Esophagus squamous epithelium (tissue), 5 donors: ENCODE results near the gene RGL1. TPM values are rescaled to one million over a fixed set of nuclear protein-coding genes. Genes with fewer than 3 reads are reported as not detected.

Experiments used
- DNase-seq: peaks from one replicate; lab custom pipeline; 2025; lab: John Stamatoyannopoulos, UW
- H3K27ac ChIP-seq, 4 donors: fragments of 200-600 bp; sonication (generic); one replicate each; pipeline ENCODE4 v1.5.1; 2016 to 2019; ENCODE audit warnings: mild to moderate bottlenecking in 1 of 4
- H3K27me3 ChIP-seq, 4 donors: fragments of 200-600 bp; sonication (generic); 1 replicate in 3 of 4; 2 replicates in 1 of 4; pipeline versions ENCODE4 v1.5.1 to v1.6.0; 2017 to 2021; ENCODE audit warnings: antibody characterized with exemption in 1 of 4
- H3K36me3 ChIP-seq, 3 donors: fragments of 200-600 bp; sonication (generic); one replicate each; pipeline ENCODE4 v1.5.1; 2016 to 2019
- H3K4me1 ChIP-seq, 3 donors: fragments of 200-600 bp; sonication (generic); one replicate each; pipeline ENCODE4 v1.5.1; 2017 to 2019
- H3K4me3 ChIP-seq, 4 donors: fragments of 200-600 bp; sonication (generic); 1 replicate in 3 of 4; 2 replicates in 1 of 4; pipeline ENCODE4 v1.5.1; 2016 to 2019; ENCODE audit warnings: mild to moderate bottlenecking in 2 of 4, moderate library complexity in 1 of 4
- H3K9me3 ChIP-seq, 3 donors: fragments of 200-600 bp; sonication (generic); one replicate each; pipeline ENCODE4 v1.5.1; 2016 to 2019
- POLR2A ChIP-seq, 4 donors: fragments of 450-650 bp; IDR thresholded peaks; one replicate each; pipeline ENCODE4 v1.6.1; 2017; ENCODE audit warnings: antibody characterized with exemption in 4 of 4, mild to moderate bottlenecking in 4 of 4, moderate library complexity in 3 of 4
- WGBS, 2 donors: methylation state at CpG; one replicate each; pipeline ENCODE4 v1.1.5; 2018; 5-methylcytosine and 5-hydroxymethylcytosine counted together
- intact Hi-C: fragments of 100-400 bp; cut with DNase I; formaldehyde crosslinking; loops from one replicate; pipeline ENCODE4 v1.15.0; 2022
- total RNA-seq, 4 donors: library from RNA; depleted of rRNA; stranded (reverse); fragments of >200 nt; gene quantifications; one replicate each; pipeline ENCODE4 v1.1.0, GENCODE V29; 2016
- TF ChIP-seq, protein P1 (sequence below), 6 experiments: fragments of 450-650 bp in 4 of 6; fragments of 200-600 bp in 2 of 6; sonication (generic) in 2 of 6; IDR thresholded peaks; one replicate each; pipeline ENCODE4 v1.5.1; 2016 to 2019; ENCODE audit warnings: antibody characterized with exemption in 6 of 6, mild to moderate bottlenecking in 4 of 6, moderate library complexity in 4 of 6
- donor health status: DM: yes; HTN: yes; CAD: no.

The RGL1 gene
- total RNA-seq, 4 donors from 2014 or later = 2.3 to 16.0 (median 5.7) TPM

DNA sequence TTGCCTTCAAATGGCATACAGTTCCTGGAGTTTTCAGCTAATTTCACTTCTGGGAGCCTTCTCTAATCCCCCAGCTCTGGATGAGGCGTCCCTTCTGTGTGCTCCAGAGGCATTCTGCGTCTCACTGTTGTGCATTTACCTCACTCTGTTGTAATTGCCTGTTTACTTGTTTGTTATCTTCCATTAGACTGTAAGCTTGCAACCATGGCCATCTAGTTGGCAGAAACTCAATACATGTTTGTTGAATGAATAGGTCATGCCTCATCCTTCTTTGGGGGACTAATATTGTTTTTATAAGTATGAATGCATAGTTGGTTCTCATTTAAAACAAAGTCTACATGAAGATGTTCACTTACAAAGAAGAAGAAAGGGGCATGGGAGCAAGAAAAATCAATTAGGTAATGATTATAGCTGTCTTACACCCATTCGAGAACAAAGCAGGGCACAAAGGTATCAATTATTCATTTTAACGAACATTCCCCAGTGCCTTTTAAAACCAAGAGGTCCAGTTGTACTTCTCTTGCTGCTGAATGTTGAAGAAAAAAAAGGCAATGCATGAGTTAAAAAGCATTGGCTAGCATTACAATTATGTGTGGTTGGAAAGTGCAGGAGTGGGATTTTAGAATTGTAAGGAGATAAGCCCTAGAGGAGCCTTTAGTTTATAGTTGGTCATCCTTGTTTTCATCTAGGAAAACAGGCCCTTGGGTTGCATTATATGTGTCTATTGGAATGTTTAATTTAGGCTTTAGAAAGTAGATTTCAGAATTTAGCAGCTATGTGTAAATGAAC, 6.0 kb downstream of the RGL1 start:
- intact Hi-C loops = no loop called here
- 78 to 95% methylated on average over 4 of the region's 4 CpGs for WGBS, 2 donors

DNA sequence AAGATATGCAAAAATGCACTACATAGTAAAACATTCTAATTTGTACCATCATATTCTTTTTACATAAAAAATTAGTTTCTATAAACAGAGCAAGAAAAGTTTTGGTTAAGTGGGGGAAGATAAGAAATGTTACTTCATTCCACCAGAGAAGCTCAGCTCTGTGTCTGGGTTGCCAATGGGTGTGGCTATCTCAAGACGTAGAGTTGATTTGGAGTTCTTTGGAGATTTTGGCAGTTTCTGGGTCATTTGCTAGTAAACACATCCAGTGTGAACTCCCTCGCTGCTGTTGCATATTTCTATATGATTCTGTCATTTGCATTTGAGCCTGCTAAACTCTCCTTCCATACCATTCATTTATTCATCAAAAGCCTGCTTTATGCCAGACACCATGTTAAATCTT, 7.2 kb downstream of the RGL1 start:
- intact Hi-C loops = no loop called here
- no peak for TF ChIP-seq POLR2A (IDR thresholded peaks at IDR 0.05)
- TF ChIP-seq, protein P1, sequence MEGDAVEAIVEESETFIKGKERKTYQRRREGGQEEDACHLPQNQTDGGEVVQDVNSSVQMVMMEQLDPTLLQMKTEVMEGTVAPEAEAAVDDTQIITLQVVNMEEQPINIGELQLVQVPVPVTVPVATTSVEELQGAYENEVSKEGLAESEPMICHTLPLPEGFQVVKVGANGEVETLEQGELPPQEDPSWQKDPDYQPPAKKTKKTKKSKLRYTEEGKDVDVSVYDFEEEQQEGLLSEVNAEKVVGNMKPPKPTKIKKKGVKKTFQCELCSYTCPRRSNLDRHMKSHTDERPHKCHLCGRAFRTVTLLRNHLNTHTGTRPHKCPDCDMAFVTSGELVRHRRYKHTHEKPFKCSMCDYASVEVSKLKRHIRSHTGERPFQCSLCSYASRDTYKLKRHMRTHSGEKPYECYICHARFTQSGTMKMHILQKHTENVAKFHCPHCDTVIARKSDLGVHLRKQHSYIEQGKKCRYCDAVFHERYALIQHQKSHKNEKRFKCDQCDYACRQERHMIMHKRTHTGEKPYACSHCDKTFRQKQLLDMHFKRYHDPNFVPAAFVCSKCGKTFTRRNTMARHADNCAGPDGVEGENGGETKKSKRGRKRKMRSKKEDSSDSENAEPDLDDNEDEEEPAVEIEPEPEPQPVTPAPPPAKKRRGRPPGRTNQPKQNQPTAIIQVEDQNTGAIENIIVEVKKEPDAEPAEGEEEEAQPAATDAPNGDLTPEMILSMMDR (IDR thresholded peaks at IDR 0.05) = no peak
- H3K4me3 ChIP-seq = no peak overlapping the region
- WGBS, 2 donors = 61 to 73% methylated on average over 2 of the region's 2 CpGs
- H3K27ac ChIP-seq = peak overlapping the region in 1 of 4 donors; percentile 24
- no peaks in the 10 kb centered on the region for H3K27me3 ChIP-seq
- H3K4me1 ChIP-seq = peaks cover 4 to 78% (median 25%) of the 10 kb centered on the region in 3 donors
- no peaks in the 10 kb centered on the region for H3K9me3 ChIP-seq
- DNase-seq = no peak
- H3K36me3 ChIP-seq = no peaks in the 10 kb centered on the region

More for the DNA sequence above, 6.0 kb downstream of the RGL1 start:
- TF ChIP-seq POLR2A (IDR thresholded peaks at IDR 0.05) = no peak
- TF ChIP-seq, protein P1 (IDR thresholded peaks at IDR 0.05) = no peak
- H3K27ac ChIP-seq = no peak overlapping the region
- H3K4me3 ChIP-seq = no peak overlapping the region
- H3K27me3 ChIP-seq = no peaks in the 10 kb centered on the region
- H3K4me1 ChIP-seq = peaks cover 4 to 84% (median 33%) of the 10 kb centered on the region in 3 donors
- no peak for DNase-seq
- no peaks in the 10 kb centered on the region for H3K36me3 ChIP-seq
- no peaks in the 10 kb centered on the region for H3K9me3 ChIP-seq

DNA sequence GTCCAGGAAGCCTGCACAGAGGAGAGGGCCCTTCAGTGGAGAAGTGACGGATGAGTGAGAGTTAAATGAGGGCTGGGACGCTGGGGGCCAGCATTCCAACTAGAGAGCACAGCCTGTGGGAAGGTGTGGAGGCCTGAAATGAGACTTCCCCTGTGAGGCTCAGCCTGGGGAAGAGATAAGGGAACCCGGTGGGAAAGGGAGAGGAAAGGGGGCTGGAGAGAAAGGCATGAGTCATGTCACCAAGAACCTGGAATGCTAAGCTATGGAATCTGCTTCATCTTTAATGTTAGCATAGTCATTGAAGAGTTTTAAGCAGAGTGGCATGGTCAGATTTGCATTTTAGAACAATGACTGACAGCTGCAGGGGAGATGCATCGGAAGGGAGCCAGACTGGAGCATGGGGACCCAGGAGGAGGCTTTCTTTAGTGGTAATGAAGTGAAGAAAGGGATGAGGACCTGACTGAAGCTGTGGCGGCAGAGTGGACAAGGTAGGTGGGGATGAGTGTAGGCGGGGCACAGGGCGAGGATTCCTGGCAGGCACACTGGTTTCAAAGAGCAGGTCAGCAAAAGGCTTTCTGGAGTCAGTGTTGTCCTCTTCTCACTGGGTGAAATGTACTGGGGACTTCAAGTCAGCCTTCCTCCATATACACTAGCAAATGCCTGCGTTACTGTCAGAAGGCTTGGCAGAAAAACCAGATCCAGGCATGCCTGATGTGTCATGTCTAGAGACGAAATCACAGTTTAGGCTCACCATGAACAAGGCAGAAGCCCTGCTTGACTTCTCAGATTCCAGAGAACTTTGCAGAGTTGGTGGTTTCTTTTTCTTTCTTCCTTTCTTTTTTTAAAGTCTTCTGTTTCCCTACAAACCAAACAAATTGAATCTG, 8.0 kb downstream of the RGL1 start:
- H3K27me3 ChIP-seq = no peaks in the 10 kb centered on the region
- DNase-seq = no peak
- intact Hi-C loops = no loop called here
- peak overlapping the region in 1 of 4 donors; percentile 24 for H3K27ac ChIP-seq
- no peak for TF ChIP-seq POLR2A (IDR thresholded peaks at IDR 0.05)
- TF ChIP-seq, protein P1 (IDR thresholded peaks at IDR 0.05) = no peak
- H3K4me1 ChIP-seq = peaks cover 4 to 78% (median 21%) of the 10 kb centered on the region in 3 donors
- H3K9me3 ChIP-seq = no peaks in the 10 kb centered on the region
- no peaks in the 10 kb centered on the region for H3K36me3 ChIP-seq
- WGBS, 2 donors = 61% methylated on average over 9 of the region's 9 CpGs
- no peak overlapping the region for H3K4me3 ChIP-seq

DNA sequence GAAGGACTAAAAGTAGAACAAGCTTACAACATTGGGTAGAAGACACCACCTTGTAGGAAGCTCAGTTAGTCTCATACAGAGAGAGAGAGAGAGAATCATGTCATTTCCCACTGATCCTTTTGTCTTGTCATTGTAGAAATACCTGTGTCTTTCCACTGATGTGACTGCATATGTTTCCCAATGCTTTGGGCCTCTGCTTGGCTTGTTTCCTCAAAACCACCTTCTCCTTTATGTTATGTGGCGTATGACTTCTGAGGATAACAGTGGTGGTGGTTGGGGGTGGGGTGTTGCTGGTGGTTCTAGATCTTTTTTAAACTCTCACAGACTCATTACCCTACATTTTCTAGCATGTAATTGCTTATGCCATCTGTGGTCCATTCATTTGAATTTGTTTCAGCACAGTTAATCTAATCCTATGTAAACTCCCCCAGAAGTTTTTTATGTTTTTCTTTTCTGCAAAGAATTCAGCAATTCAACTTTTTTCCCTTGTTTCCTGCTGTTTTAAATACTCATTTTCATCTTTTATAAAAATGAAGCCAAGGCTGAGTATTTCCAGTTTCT, 9.3 kb downstream of the RGL1 start:
- no peak for TF ChIP-seq POLR2A (IDR thresholded peaks at IDR 0.05)
- TF ChIP-seq, protein P1 (IDR thresholded peaks at IDR 0.05) = no peak
- peaks cover 4 to 82% (median 21%) of the 10 kb centered on the region in 3 donors for H3K4me1 ChIP-seq
- no peak overlapping the region for H3K27ac ChIP-seq
- H3K4me3 ChIP-seq = no peak overlapping the region
- H3K27me3 ChIP-seq = no peaks in the 10 kb centered on the region
- H3K9me3 ChIP-seq = no peaks in the 10 kb centered on the region
- no peaks in the 10 kb centered on the region for H3K36me3 ChIP-seq
- WGBS, 2 donors = 88 to 93% methylated on average over 1 of the region's 1 CpG
- intact Hi-C loops = no loop called here
- no peak for DNase-seq
